SK-N-SH (cell line): ENCODE data around the gene ITGAL. TPM values are rescaled to one million over a fixed set of nuclear protein-coding genes. Genes with fewer than 3 reads are reported as not detected.

Experiments
- CTCF ChIA-PET: fragments of 300-600, 350-600 bp; formaldehyde crosslinking; extraction: SDS; loops from one replicate; lab custom pipeline; 2021; lab: Yijun Ruan, JAX
- POLR2A ChIA-PET: fragments of 350-600 bp; sonication (Branson Sonifier 250); formaldehyde crosslinking; extraction: SDS; loops from one replicate; lab custom pipeline; 2020; ENCODE audit warnings: antibody characterized with exemption, inconsistent platforms; lab: Yijun Ruan, JAX
- DNase-seq: peaks from one replicate; pipeline ENCODE4 v3.0.0; 2012
- H2AFZ ChIP-seq: fragments of 200-600 bp; sonication (generic); 2 replicates; pipeline ENCODE4 v1.8.1; 2016; ENCODE audit warnings: antibody characterized with exemption, mild to moderate bottlenecking, low read depth
- H3F3A ChIP-seq: fragments of 200-600 bp; sonication (generic); replicated peaks from 2 replicates; pipeline ENCODE3; 2016; ENCODE audit warnings: antibody characterized with exemption, mild to moderate bottlenecking; ENCODE audit not compliant: insufficient read depth
- H3K27ac ChIP-seq, 2 experiments: fragments of 200-500 bp in 1 of 2; fragments of 200-600 bp in 1 of 2; sonication (Bioruptor generic) in 1 of 2; sonication (generic), shearing (Covaris generic) in 1 of 2; 2 replicates each; pipeline versions ENCODE4 v1.5.1 to v1.6.1; 2014 to 2016; ENCODE audit warnings: low read depth in 2 of 2, inconsistent platforms in 1 of 2, low read length in 1 of 2, mild to moderate bottlenecking in 1 of 2, mixed read lengths in 1 of 2
- H3K27me3 ChIP-seq: fragments of 200-600 bp; sonication (generic), shearing (Covaris generic); 2 replicates; pipeline ENCODE4 v1.6.1; 2016; ENCODE audit warnings: mixed run types; ENCODE audit not compliant: insufficient read depth
- H3K36me3 ChIP-seq, 2 experiments: fragments of 200-500 bp in 1 of 2; fragments of 200-600 bp in 1 of 2; sonication (Bioruptor generic) in 1 of 2; sonication (generic) in 1 of 2; replicated peaks in 1 of 2; 2 replicates each; pipeline versions ENCODE3 to v1.5.1; 2014 to 2016; ENCODE audit warnings: low read length in 1 of 2, mild to moderate bottlenecking in 1 of 2; ENCODE audit not compliant: insufficient read depth in 2 of 2, control insufficient read depth in 1 of 2
- H3K4me1 ChIP-seq, 2 experiments: fragments of 200-500 bp in 1 of 2; fragments of 200-600 bp in 1 of 2; sonication (Bioruptor generic) in 1 of 2; sonication (generic), shearing (Covaris generic) in 1 of 2; 2 replicates each; pipeline versions ENCODE4 v1.5.1 to v1.6.1; 2014 to 2016; ENCODE audit warnings: low read depth in 1 of 2, low read length in 1 of 2, mixed run types in 1 of 2; ENCODE audit not compliant: insufficient read depth in 2 of 2, control insufficient read depth in 1 of 2
- H3K4me2 ChIP-seq: fragments of 200-600 bp; sonication (generic), shearing (Covaris generic); 2 replicates; pipeline ENCODE4 v1.6.1; 2017; ENCODE audit warnings: mixed run types
- H3K4me3 ChIP-seq, 2 experiments: fragments of 200-500 bp in 1 of 2; fragments of 200-600 bp in 1 of 2; sonication (Bioruptor generic) in 1 of 2; sonication (generic), shearing (Covaris generic) in 1 of 2; 2 replicates each; pipeline versions ENCODE4 v1.5.1 to v1.8.1; 2014 to 2016; ENCODE audit warnings: low read depth in 2 of 2, inconsistent platforms in 1 of 2, low read length in 1 of 2, mild to moderate bottlenecking in 1 of 2, mixed read lengths in 1 of 2, moderate library complexity in 1 of 2
- H3K79me2 ChIP-seq: fragments of 200-600 bp; sonication (generic); 2 replicates; pipeline ENCODE4 v1.8.1; 2017; ENCODE audit warnings: mild to moderate bottlenecking; ENCODE audit not compliant: insufficient read depth
- H3K9ac ChIP-seq: fragments of 200-600 bp; sonication (generic); 2 replicates; pipeline ENCODE4 v1.6.1; 2017; ENCODE audit warnings: mixed run types
- H3K9me2 ChIP-seq: fragments of 200-600 bp; sonication (generic); 2 replicates; pipeline ENCODE4 v1.6.1; 2017; ENCODE audit warnings: mixed run types
- H3K9me3 ChIP-seq: fragments of 200-600 bp; sonication (generic); 2 replicates; pipeline ENCODE4 v1.6.1; 2017; ENCODE audit warnings: mixed run types, mild to moderate bottlenecking, moderate library complexity
- H4K20me1 ChIP-seq: fragments of 200-600 bp; sonication (generic); 2 replicates; pipeline ENCODE4 v1.6.1; 2017; ENCODE audit warnings: mild to moderate bottlenecking, mixed run types; ENCODE audit not compliant: insufficient read depth
- ELF1 ChIP-seq: IDR thresholded peaks from 2 replicates; pipeline ENCODE4 v1.4.0; 2012
- EP300 ChIP-seq, 2 experiments: IDR thresholded peaks; 2 replicates each; pipeline versions ENCODE4 v1.4.0 to v1.6.1; 2012; ENCODE audit warnings: borderline replicate concordance in 1 of 2, low read depth in 1 of 2, low read length in 1 of 2
- FOSL2 ChIP-seq: IDR thresholded peaks from 2 replicates; pipeline ENCODE4 v1.4.0; 2012; ENCODE audit warnings: low read depth, mild to moderate bottlenecking, moderate library complexity, borderline replicate concordance
- FOXJ3 ChIP-seq: sonication (generic); formaldehyde crosslinking; IDR thresholded peaks from 2 replicates; pipeline ENCODE4 v1.5.1; 2020; ENCODE audit warnings: mild to moderate bottlenecking, missing genetic modification reagents
- FOXM1 ChIP-seq: IDR thresholded peaks from 2 replicates; pipeline ENCODE4 v1.4.0; 2012; ENCODE audit warnings: low read depth, mild to moderate bottlenecking
- JUND ChIP-seq: IDR thresholded peaks from 2 replicates; pipeline ENCODE4 v1.4.0; 2012
- MEF2A ChIP-seq: IDR thresholded peaks from 2 replicates; pipeline ENCODE4 v1.4.0; 2012; ENCODE audit warnings: low read depth, borderline replicate concordance
- NRF1 ChIP-seq: IDR thresholded peaks from 2 replicates; pipeline ENCODE4 v1.6.1; 2012; ENCODE audit warnings: low read depth, mild to moderate bottlenecking, low read length
- SIN3A ChIP-seq: IDR thresholded peaks from 2 replicates; pipeline ENCODE4 v1.6.1; 2012; ENCODE audit warnings: low read depth, mild to moderate bottlenecking, low read length, moderate library complexity, borderline replicate concordance
- SMC3 ChIP-seq: IDR thresholded peaks from 2 replicates; pipeline ENCODE4 v1.6.1; 2012; ENCODE audit warnings: low read depth, low read length, improper control_type of control experiment
- TAF1 ChIP-seq: IDR thresholded peaks from 2 replicates; pipeline ENCODE4 v1.6.1; 2012; ENCODE audit warnings: low read depth, mild to moderate bottlenecking, low read length, moderate library complexity, borderline replicate concordance
- TCF12 ChIP-seq: IDR thresholded peaks from 2 replicates; pipeline ENCODE4 v1.4.0; 2012
- WGBS: methylation state at CpG from one replicate; pipeline ENCODE4 v1.1.6; 2017; ENCODE audit warnings: low lambda C conversion rate; 5-methylcytosine and 5-hydroxymethylcytosine counted together
- polyA plus RNA-seq, 3 experiments: library from polyadenylated mRNA; depleted of rRNA; stranded (reverse); fragments of >200 nt; gene quantifications; 2 replicates each; pipeline ENCODE4 v1.2.3, GENCODE V29; 2012
- TF ChIP-seq, protein P1 (sequence below): fragments of 150-350 bp; IDR thresholded peaks from 2 replicates; pipeline ENCODE4 v1.6.1; 2016; ENCODE audit warnings: mild to moderate bottlenecking, low read depth, low read length
- TF ChIP-seq, protein P2 (sequence below): IDR thresholded peaks from 2 replicates; pipeline ENCODE4 v1.4.0; 2012; ENCODE audit warnings: low read depth, borderline replicate concordance
- TF ChIP-seq, protein P3 (sequence below): IDR thresholded peaks from 2 replicates; pipeline ENCODE4 v1.6.1; 2012; ENCODE audit warnings: mild to moderate bottlenecking, low read depth, low read length, moderate library complexity
- TF ChIP-seq, protein P4 (sequence below): fragments of 150-350 bp; IDR thresholded peaks from 2 replicates; pipeline ENCODE4 v1.6.1; 2017; ENCODE audit warnings: antibody characterized with exemption, low read length, low read depth, borderline replicate concordance
- TF ChIP-seq, protein P5 (sequence below): IDR thresholded peaks from 2 replicates; pipeline ENCODE4; 2012

ITGAL gene
- polyA plus RNA-seq, 1 of the 3 experiments (the other 2 are of a cell fraction): 0.12 TPM

DNA sequence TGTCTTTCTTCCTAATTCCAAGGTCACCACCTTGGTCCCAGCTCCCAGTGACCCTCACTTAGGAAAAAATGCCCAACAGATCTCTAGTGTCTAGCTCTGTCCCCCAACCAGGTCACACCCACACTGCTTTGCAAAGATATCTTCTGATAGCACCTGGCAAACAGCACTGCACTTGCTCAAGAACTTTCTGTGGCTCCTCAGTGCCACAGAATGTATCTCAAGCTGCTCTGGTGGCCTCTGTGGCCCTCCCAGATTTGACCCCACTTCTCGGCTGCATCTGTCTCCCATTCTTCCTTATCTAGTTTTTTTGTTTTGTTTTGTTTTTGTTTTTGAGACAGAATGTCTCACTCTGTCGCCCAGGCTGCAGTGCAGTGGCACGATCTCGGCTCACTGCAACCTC lies 94.0 kb downstream of the ITGAL start:
- Histone ChIP-seq H3F3A (peaks cover 9% of the 10 kb centered on the region), H2AFZ (no peak overlapping the region), H3K9ac (no peak overlapping the region), H3K27me3 (no peaks in the 10 kb centered on the region), H3K4me1 (peaks cover 0 to 7% of the 10 kb centered on the region in 2 experiments; a peak in 1 of 4 replicates), H3K9me3 (no peaks in the 10 kb centered on the region), H3K27ac (no peak overlapping the region), H3K9me2 (no peaks in the 10 kb centered on the region)
- WGBS: 85% methylated on average over 4 of the region's 4 CpGs
- DNase-seq: no peak
- no peak for TF ChIP-seq TAF1
- no peak for TF ChIP-seq SIN3A
- TF ChIP-seq SMC3: no peak
- no peak for TF ChIP-seq TCF12
- TF ChIP-seq, protein P1, sequence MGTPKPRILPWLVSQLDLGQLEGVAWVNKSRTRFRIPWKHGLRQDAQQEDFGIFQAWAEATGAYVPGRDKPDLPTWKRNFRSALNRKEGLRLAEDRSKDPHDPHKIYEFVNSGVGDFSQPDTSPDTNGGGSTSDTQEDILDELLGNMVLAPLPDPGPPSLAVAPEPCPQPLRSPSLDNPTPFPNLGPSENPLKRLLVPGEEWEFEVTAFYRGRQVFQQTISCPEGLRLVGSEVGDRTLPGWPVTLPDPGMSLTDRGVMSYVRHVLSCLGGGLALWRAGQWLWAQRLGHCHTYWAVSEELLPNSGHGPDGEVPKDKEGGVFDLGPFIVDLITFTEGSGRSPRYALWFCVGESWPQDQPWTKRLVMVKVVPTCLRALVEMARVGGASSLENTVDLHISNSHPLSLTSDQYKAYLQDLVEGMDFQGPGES: no peak
- TF ChIP-seq MEF2A: no peak
- no peak for TF ChIP-seq NRF1
- TF ChIP-seq FOSL2: no peak
- TF ChIP-seq JUND: no peak
- TF ChIP-seq, all 33 proteins: peak for 0
- ChIA-PET CTCF (interaction anchor here (1.1 to 1.8 kb wide), 4 partner anchors 15 to 136 kb away, joined by 3 to 7 read pairs (median 4); partner anchors contain the start of genes DCTPP1 and ZNF747), POLR2A (interaction anchor here (1.3 kb wide), 1 partner anchor 9 kb away, joined by 4 read pairs; no protein-coding TSS in a partner anchor)
- Histone ChIP-seq H3K4me3 (no peak overlapping the region), H3K79me2 (no peaks in the 10 kb centered on the region; the same call in 1 of the 2 replicates), H3K4me2 (no peak overlapping the region), H4K20me1 (no peaks in the 10 kb centered on the region), H3K36me3 (no peaks in the 10 kb centered on the region)

DNA sequence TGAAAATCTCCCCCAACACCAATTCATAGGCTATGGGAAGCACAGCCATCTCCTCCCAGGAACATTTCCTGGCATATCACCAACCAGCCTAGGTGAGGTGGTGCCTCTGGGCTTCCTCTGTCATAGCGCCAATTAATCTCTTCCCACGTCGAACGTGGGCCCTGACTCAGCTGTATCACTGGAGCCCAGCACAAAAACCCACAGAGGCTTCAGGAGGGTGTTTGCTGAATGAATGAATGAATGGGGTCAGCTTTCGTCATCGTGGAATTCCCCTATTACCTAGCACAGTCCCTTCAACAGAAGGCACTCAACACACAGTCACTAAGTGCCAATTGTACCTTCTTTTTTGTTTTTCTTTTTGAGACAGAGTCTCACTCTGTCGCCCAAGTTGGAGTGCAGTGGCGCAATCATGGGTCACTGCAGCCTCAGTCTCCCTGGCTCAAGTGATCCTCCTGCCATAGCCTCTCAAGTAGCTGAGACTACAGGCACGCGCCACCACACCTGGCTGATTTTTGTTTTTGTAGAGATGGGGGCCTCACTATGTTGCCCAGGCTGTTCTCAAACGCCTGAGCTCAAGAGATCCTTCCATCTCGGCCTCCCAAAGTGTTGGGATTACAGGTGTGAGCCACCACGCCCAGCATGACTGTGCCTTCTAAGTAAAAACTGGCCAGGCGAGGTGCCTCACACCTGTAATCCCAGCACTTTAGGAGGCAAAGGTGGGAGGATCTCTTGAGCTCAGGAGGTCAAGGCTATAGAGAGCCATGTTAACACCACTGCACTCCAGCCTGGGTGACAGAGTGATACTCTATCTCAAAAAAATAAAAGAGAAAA lies 94.8 kb downstream of the ITGAL start:
- CTCF ChIA-PET: no interaction called here
- no peaks in the 10 kb centered on the region for H4K20me1 ChIP-seq
- no peak overlapping the region for H3K27ac ChIP-seq
- POLR2A ChIA-PET: interaction anchor here (1.2 kb wide), 1 partner anchor 9 kb away, joined by 4 read pairs; the partner anchor contains the start of gene ZNF764
- no peak overlapping the region for H3K4me2 ChIP-seq
- DNase-seq: no peak
- peaks cover 2 to 11% of the 10 kb centered on the region in 2 experiments; a peak in 1 of 4 replicates for H3K4me1 ChIP-seq
- H3F3A ChIP-seq: peaks cover 9% of the 10 kb centered on the region
- no peaks in the 10 kb centered on the region for H3K9me2 ChIP-seq
- WGBS: 78% methylated on average over 14 of the region's 14 CpGs
- H3K9me3 ChIP-seq: no peaks in the 10 kb centered on the region
- H3K36me3 ChIP-seq: no peaks in the 10 kb centered on the region
- H3K9ac ChIP-seq: no peak overlapping the region
- no peaks in the 10 kb centered on the region for H3K27me3 ChIP-seq
- TF ChIP-seq NRF1 (no peak), TCF12 (no peak), FOXJ3 (CRISPR knock-in tag) (no peak), ELF1 (no peak), SIN3A (no peak), EP300 (IDR thresholded peaks at IDR 0.05; ENCODE audit: borderline replicate concordance in 1 of 2, low read depth in 1 of 2, low read length in 1 of 2) (no peak), FOXM1 (no peak)
- TF ChIP-seq, protein P2, sequence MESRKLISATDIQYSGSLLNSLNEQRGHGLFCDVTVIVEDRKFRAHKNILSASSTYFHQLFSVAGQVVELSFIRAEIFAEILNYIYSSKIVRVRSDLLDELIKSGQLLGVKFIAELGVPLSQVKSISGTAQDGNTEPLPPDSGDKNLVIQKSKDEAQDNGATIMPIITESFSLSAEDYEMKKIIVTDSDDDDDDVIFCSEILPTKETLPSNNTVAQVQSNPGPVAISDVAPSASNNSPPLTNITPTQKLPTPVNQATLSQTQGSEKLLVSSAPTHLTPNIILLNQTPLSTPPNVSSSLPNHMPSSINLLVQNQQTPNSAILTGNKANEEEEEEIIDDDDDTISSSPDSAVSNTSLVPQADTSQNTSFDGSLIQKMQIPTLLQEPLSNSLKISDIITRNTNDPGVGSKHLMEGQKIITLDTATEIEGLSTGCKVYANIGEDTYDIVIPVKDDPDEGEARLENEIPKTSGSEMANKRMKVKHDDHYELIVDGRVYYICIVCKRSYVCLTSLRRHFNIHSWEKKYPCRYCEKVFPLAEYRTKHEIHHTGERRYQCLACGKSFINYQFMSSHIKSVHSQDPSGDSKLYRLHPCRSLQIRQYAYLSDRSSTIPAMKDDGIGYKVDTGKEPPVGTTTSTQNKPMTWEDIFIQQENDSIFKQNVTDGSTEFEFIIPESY: no peak
- TF ChIP-seq, protein P3, sequence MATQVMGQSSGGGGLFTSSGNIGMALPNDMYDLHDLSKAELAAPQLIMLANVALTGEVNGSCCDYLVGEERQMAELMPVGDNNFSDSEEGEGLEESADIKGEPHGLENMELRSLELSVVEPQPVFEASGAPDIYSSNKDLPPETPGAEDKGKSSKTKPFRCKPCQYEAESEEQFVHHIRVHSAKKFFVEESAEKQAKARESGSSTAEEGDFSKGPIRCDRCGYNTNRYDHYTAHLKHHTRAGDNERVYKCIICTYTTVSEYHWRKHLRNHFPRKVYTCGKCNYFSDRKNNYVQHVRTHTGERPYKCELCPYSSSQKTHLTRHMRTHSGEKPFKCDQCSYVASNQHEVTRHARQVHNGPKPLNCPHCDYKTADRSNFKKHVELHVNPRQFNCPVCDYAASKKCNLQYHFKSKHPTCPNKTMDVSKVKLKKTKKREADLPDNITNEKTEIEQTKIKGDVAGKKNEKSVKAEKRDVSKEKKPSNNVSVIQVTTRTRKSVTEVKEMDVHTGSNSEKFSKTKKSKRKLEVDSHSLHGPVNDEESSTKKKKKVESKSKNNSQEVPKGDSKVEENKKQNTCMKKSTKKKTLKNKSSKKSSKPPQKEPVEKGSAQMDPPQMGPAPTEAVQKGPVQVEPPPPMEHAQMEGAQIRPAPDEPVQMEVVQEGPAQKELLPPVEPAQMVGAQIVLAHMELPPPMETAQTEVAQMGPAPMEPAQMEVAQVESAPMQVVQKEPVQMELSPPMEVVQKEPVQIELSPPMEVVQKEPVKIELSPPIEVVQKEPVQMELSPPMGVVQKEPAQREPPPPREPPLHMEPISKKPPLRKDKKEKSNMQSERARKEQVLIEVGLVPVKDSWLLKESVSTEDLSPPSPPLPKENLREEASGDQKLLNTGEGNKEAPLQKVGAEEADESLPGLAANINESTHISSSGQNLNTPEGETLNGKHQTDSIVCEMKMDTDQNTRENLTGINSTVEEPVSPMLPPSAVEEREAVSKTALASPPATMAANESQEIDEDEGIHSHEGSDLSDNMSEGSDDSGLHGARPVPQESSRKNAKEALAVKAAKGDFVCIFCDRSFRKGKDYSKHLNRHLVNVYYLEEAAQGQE: no peak
- TF ChIP-seq, protein P4, sequence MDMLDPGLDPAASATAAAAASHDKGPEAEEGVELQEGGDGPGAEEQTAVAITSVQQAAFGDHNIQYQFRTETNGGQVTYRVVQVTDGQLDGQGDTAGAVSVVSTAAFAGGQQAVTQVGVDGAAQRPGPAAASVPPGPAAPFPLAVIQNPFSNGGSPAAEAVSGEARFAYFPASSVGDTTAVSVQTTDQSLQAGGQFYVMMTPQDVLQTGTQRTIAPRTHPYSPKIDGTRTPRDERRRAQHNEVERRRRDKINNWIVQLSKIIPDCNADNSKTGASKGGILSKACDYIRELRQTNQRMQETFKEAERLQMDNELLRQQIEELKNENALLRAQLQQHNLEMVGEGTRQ: no peak
- TF ChIP-seq, protein P5, sequence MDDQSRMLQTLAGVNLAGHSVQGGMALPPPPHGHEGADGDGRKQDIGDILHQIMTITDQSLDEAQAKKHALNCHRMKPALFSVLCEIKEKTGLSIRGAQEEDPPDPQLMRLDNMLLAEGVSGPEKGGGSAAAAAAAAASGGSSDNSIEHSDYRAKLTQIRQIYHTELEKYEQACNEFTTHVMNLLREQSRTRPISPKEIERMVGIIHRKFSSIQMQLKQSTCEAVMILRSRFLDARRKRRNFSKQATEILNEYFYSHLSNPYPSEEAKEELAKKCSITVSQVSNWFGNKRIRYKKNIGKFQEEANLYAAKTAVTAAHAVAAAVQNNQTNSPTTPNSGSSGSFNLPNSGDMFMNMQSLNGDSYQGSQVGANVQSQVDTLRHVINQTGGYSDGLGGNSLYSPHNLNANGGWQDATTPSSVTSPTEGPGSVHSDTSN: no peak
- TF ChIP-seq, all 33 proteins: peak for 0
- Histone ChIP-seq H2AFZ (no peak overlapping the region), H3K4me3 (no peak overlapping the region), H3K79me2 (no peaks in the 10 kb centered on the region; the same call in 1 of the 2 replicates)
